ENCODE data around the gene RPS19.

The RPS19 gene

GRCh38 chr19:41910240-41910991 is 50.4 kb downstream of the RPS19 start:
- no peak for TF ChIP-seq SIN3A (IDR thresholded peaks at IDR 0.05; ENCODE audit: borderline replicate concordance, insufficient read depth, low read length)
- TF ChIP-seq POLR2AphosphoS5 (IDR thresholded peaks at IDR 0.05; ENCODE audit: low read depth, low read length): no peak
- TF ChIP-seq FOXP2 (optimal IDR thresholded peaks at IDR 0.05; ENCODE audit: borderline replicate concordance, extremely low read depth, extremely low read length, insufficient read depth): no peak
- no peak for TF ChIP-seq REST (IDR thresholded peaks at IDR 0.05; ENCODE audit: insufficient read depth in 1 of 2, low read depth in 2 of 2, low read length in 2 of 2)
- TF ChIP-seq TAF1 (IDR thresholded peaks at IDR 0.05; ENCODE audit: borderline replicate concordance, insufficient read depth, low read length): no peak

- TF ChIP-seq SIN3A (IDR thresholded peaks at IDR 0.05; ENCODE audit: borderline replicate concordance, insufficient read depth, low read length): no peak
- TF ChIP-seq TAF1 (IDR thresholded peaks at IDR 0.05; ENCODE audit: borderline replicate concordance, insufficient read depth, low read length): no peak
Measured at GRCh38 chr19:41910992-41911888, 51.2 kb downstream of the RPS19 start.

GRCh38 chr19:41911889-41912731 is 52.1 kb downstream of the RPS19 start:
- TF ChIP-seq TAF1 (IDR thresholded peaks at IDR 0.05; ENCODE audit: borderline replicate concordance, insufficient read depth, low read length) (no peak), POLR2AphosphoS5 (IDR thresholded peaks at IDR 0.05; ENCODE audit: low read depth, low read length) (no peak), SIN3A (IDR thresholded peaks at IDR 0.05; ENCODE audit: borderline replicate concordance, insufficient read depth, low read length) (no peak), REST (IDR thresholded peaks at IDR 0.05; ENCODE audit: insufficient read depth in 1 of 2, low read depth in 2 of 2, low read length in 2 of 2) (no peak), FOXP2 (optimal IDR thresholded peaks at IDR 0.05; ENCODE audit: borderline replicate concordance, extremely low read depth, extremely low read length, insufficient read depth) (no peak)

GRCh38 chr19:41912899-41913537 is 53.0 kb downstream of the RPS19 start:
- TF ChIP-seq REST (IDR thresholded peaks at IDR 0.05; ENCODE audit: insufficient read depth in 1 of 2, low read depth in 2 of 2, low read length in 2 of 2) (no peak), TAF1 (IDR thresholded peaks at IDR 0.05; ENCODE audit: borderline replicate concordance, insufficient read depth, low read length) (no peak), POLR2AphosphoS5 (IDR thresholded peaks at IDR 0.05; ENCODE audit: low read depth, low read length) (no peak), SIN3A (IDR thresholded peaks at IDR 0.05; ENCODE audit: borderline replicate concordance, insufficient read depth, low read length) (no peak), FOXP2 (optimal IDR thresholded peaks at IDR 0.05; ENCODE audit: borderline replicate concordance, extremely low read depth, extremely low read length, insufficient read depth) (no peak)
